OCI-M2 (cell line): ENCODE results near the gene HDAC9.

Source experiments
- DNase-seq: peaks from one replicate; lab custom pipeline; 2025; ENCODE audit not compliant: unreplicated experiment; lab: John Stamatoyannopoulos, UW

HDAC9 gene

DNA sequence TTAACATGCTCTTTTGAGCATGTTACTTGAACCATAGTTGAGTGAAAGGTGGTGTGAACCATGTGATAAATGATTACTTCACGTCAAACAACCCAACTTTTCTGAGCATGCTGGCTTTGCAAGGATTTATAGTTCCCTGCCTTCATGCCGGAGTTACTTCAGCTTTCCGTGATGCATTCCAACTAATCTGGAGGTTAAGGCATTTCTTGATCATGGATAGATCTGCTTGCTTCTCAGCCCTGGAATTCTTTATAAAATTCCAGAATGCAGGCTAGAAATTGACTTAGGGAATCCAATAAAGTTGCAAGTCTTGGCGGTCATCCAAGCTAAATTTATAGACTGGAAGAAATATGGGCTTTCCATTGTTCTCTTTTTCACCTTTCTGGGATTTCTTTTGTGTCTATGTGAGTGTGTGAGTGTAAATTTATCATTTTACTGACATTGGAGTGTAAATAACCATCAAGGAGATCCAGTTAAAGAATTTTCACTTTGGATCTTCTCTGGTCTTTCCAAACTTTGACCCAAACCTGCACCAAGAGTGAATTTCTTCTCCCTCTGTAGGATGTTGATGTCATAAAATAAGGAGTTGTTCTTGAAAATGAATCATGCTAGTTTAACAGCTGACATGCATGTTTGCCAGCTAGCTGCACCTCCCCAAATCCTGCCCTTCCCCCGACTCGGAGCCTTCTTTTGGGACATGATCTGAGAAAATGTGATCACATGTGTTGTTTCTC, 332.9 kb downstream of the HDAC9 start:
- DNase-seq, result no peak

GRCh38 chr7:18828994-18829857, 333.7 kb downstream of the HDAC9 start:
- DNase-seq, result no peak

DNA sequence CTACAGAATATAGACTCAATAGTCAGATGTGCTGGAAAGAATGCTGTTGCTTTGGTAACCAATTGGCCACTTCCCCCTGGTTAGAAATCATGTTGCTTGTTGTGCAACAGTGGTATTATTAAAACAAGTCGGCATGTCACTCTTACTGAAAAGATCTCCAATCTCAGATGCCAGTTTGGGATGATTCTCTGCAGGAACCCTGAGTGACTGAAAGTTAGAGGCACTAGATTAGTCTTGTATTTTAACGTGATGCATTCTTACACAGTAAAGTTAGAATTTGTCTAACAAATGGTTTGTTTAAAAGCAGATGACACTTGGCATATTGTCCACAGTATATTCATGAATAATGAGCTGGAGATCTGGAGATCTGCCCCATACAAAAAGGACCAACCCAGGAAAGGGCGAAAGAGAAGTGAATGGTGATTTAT, 334.3 kb downstream of the HDAC9 start:
- no peak for DNase-seq

DNA sequence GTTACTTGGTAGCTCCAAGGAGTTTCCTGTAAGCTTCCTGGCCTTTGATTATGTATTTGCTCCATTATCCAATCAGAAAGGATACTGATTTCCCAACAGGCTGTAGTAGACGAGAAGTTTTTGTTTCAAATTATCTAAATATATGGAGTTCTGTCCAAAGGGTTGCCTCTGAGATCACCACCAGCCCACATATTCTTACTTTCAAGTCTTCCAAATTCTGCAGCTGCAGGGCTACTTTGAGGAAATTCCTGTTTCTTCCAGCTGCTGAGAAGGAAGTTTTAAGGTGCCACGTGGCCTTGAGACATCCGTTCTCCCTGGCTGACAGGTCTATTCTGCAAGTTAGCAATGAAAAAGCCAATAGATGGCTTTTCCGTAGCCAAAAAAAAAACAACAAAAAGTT, 335.9 kb downstream of the HDAC9 start:
- DNase-seq, result no peak

DNA sequence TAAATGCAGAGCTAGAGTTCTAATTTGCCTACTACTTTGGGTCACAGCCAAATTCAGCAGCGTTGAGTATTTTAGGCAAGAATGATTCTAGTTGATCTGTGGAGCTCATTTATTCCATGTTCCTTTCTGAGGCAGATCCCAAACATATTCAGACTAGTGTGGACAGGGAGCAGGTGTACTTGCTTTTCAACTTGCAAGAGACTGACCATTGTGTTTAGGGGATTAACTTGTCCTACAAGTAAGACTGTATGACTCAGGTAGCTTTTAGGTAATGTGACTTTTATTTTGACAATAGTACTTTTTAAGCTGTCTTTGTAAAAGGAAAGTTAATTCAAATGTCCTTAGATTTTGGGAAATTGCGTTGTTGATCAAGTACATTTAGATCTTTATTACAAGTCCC, 336.4 kb downstream of the HDAC9 start:
- DNase-seq, result no peak

DNA sequence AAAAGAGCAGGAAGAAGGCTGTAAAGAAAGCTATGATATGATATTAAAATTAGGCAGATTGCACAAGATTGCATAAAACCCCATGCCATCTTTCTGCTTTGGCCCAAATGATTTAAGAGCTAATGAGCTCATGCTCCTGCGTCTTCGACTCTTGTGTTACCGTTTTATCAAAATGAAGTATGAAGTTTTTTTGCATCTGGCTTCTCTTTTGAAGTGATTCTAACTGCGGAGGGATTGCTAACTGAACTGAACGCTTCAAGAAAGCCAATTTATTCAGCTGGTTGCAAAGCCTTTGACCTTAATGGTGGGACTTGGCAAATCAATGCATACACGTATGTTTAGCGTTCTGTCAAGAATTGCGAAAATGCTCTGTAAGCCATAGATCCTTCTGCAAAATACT, 339.0 kb downstream of the HDAC9 start:
- DNase-seq, result no peak

GRCh38 chr7:18835001-18835690, 339.6 kb downstream of the HDAC9 start:
- DNase-seq, result no peak

DNA sequence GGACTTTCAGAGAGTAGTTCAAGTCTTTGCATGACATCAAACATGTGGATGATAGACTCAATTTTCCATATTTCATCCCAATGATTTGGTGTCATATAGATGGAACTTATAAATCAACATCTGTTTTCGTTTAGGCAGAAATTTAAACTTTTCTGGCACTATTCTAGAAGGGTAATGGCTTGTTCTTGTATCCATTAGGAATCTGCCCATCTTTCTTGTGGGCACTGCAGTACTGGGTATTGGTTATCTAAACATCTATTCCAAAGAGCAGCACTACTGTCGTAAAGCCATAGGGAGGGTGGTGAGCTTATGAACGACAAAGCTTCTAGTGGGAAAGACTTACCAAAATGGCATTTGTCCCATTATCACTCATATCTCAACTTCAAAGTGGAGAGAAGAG, 348.4 kb downstream of the HDAC9 start:
- no peak for DNase-seq

- no peak for DNase-seq
These were observed 349.2 kb downstream of the HDAC9 start for GRCh38 chr7:18844735-18845134.

GRCh38 chr7:18845700-18846099, 350.2 kb downstream of the HDAC9 start:
- DNase-seq, result no peak

- DNase-seq, result no peak
These were observed 351.2 kb downstream of the HDAC9 start for GRCh38 chr7:18846765-18847215.

DNA sequence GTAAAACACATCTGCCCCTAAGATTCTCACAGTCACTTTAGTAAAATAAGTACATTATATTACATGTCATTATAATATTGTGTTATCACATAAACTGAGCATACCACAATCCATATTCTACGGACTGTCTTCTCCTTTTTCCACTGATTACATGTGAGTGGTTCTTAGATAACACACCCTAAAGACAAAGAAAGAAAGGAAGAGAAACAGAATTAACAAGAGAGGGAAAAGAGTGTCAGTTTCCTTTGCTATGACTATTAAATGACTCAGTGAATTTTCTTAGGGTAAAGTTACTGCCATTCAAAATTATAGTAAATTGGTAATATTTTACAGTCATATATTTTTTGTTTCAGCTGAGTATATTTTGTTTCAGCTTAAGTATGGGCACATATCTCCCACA, 353.6 kb downstream of the HDAC9 start:
- DNase-seq, result no peak

DNA sequence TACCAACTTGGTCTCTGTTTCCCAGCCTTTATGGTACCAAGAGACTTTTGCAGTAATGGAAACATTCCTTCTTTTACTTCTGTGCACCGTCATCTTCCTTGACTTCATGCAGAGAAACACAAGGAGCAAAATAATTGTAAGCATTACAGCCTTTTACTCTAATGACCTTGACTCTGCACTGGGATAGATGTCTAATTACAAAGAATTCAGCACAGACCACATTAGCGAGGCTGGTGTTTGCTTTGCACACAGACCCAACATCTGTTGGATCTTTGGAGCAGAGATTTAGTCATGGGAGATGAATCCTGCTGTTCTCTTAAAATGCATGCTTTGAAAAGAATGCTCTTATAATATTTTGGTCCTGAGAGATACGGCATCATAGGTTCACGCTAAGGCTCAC, 360.2 kb downstream of the HDAC9 start:
- no peak for DNase-seq

GRCh38 chr7:18858232-18858631, 362.7 kb downstream of the HDAC9 start:
- no peak for DNase-seq

- no peak for DNase-seq
These were observed 363.8 kb downstream of the HDAC9 start for GRCh38 chr7:18859318-18859717.

GRCh38 chr7:18860221-18860620, 364.7 kb downstream of the HDAC9 start:
- DNase-seq, result no peak

GRCh38 chr7:18861514-18862118, 366.1 kb downstream of the HDAC9 start:
- no peak for DNase-seq

DNA sequence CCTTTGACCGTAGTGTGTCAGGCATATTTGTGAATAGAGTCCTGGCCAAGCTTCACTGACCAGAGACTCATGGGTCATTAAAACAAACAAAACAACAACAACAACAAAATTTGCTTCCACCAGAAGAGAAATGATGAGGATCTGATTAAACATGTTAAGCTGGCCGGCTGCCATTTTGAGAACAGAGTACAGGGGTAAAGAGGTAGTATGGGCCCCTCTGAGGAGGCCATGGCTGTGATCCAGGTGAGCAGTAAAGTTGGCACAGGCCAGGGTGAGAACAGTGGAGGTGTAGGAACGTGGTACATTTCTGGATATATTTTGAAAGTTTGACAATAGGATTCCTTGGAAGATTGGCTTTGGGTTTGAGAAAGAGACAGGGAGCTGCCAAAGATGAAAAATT, 369.4 kb downstream of the HDAC9 start:
- no peak for DNase-seq

DNA sequence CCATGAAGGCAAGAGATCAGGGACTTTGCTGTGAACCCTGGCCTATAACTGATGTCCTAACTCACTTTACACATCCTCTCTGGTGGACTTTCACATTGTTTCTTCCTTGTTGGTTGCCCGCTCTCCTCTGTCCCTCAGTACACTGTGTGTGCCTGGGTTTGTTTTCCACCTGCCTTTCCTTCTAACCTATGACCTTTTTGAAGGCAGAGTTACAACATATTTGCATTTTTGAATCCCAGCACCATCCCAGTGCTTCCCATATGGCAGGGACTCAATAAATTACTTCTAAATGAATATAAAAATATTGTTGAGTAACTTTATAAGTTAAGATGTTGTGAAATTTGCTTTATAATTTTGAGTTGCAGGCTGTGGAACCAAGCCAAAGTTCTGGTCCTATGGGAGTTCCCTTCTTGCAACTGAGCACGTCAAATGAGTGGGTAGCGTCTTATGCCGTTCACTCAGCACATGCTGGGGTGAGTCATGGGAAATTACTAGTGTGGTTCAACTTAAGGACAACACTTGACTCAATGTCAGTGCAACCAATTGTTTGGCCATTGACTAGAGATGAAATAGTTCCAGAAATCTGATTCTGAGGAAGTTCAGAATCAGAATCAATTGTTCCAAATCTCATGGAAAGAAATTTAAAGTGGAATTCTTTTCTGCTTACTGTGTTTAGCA, 370.9 kb downstream of the HDAC9 start:
- DNase-seq, result no peak

DNA sequence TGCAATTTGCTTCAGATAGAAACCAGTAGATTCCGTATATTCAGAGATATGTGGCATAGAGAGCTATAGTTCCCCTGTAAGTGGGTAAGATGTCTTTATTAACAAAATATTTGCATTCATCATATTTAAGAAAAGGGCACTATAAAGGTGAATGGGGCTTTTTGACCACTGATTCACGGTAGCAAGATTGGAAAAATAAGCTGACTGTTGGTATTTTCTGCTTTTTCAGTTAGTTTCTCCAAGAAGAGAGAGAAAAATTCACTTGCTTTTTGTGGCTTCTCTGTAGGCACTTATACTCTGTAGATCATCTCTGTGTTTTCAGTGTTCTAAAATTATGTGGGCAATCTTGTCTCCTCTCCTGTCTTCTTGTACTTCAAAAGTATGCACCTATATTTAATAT, 376.8 kb downstream of the HDAC9 start:
- DNase-seq, result no peak
